COR-L47 (cell line): ENCODE results near the gene MOV10L1.
"Not testable (repeated sequence)": the region's sequence is repeated elsewhere in the genome, so short reads cannot be mapped to it uniquely, and the experiment has no call there.

Source experiments
- DNase-seq: peaks from one replicate; lab custom pipeline; 2025; lab: John Stamatoyannopoulos, UW

MOV10L1 gene

GRCh38 chr22:50138041-50138440 is 48.2 kb downstream of the MOV10L1 start:
- DNase-seq, result no peak

DNA sequence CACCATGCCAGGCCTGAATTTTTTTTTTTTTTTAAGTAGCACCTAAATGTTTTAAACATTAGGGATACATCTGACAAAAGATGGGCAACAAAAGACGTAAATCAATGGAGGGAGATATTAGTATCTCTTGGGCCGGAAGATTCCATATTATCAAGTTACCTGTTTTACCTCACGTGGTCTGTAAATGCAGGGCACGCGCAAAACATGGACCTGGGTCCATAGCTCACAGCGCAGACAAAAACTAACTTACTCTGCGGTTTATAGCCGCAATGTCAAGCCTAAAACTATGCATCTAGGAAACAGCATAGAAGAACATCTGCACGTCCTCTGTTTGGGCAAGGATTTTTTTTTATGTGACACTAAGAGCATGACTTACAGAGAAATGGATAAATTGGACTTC is 49.2 kb downstream of the MOV10L1 start:
- DNase-seq, result no peak

DNA sequence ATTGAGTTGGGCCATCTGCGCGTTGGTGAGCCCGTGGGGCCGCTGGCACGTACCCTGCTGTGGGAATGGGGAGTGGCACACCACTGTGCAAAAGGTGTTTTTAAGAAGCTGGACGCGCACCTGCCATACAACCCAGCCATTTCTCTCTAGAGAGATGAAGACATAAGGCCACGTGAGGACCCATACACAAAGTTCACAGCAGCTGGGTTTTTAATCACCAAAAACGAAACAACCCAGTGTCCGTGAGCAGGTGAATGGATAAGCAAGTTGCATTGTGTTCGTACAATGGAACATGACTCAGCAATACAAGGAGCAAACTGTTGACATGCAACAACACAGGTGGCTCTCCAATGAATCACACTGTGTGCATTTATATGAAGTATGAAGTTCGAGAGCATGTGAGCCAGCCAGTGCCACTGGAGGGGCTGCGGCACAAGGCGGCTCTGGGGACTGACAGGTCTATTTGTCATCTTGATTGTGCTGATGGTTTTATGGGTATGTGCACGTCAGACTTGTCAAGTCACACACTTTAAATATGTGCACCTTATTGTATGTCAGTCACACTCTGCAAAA is 50.1 kb downstream of the MOV10L1 start:
- peak; percentile 92 for DNase-seq

DNA sequence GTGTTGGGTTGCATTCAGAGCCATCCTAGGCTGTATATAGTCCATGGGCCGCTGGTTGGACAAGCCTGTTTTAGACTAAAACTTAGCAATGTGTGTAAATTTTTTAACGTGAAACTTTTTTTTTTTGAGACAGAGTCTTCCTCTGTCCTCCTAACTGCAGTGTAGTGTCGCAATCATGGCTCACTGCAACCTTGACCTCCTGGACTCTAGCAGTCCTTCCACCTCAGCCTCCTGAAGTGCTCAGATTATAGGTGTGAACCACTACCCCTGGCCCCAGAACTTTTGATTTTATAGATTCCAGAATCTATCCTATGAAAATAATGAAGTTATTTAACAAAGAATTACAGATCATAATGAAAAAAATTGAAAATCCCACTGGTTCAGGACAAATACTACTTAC is 50.8 kb downstream of the MOV10L1 start:
- DNase-seq, result no peak

DNA sequence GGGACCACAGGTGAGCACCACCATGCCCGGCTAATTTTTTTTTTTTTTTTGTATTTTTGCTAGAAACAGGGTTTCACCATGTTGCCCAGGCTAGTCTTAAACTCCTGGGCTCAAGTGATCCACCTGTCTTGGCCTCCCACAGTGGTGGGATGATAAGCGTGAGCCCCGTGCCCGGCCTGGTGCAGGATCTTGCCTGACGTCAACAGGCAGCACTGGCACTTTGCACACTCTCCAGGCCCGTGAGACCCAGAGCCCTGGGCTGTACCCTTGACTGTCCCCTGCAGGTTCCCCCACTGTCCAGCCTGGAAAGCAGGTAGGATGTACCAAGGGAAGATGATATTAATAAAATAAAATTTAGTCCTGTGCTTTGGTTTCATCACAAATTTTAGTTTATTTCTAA is 51.7 kb downstream of the MOV10L1 start:
- no peak for DNase-seq

GRCh38 chr22:50141891-50142363 is 52.1 kb downstream of the MOV10L1 start:
- peak; percentile 67 for DNase-seq

GRCh38 chr22:50143096-50143495 is 53.3 kb downstream of the MOV10L1 start:
- DNase-seq, result no peak

DNA sequence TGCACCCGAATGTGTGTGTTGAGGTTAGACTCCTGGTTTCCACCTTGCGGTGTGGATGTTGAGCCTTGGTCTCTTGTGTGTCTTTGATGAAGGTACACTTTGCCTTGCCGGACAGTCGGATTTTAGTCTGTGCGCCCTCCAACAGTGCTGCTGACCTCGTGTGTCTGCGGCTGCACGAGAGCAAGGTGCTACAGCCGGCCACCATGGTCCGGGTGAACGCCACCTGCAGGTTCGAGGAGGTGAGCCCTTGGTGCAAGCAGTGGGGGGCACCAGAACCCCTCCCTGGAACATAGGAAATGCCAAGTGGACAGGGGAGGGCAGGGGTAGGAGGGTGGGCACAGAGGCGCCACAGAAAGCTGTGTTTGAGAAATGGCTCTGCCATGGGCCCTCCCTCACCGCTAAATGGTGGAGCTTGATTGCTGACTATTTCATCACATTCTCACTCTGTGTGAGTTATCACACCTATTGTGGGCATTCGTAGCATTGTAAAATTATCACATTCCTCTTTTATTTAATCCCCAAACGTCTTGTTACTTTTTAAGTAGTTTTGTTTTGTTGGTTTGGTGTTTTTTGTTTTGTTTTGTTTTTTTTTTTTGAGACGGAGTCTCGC is 54.3 kb downstream of the MOV10L1 start:
- DNase-seq, result no peak

- no peak for DNase-seq
These were observed 56.1 kb downstream of the MOV10L1 start for GRCh38 chr22:50145721-50146438.

- DNase-seq, result no peak
These were observed 56.8 kb downstream of the MOV10L1 start for GRCh38 chr22:50146439-50147238.

DNA sequence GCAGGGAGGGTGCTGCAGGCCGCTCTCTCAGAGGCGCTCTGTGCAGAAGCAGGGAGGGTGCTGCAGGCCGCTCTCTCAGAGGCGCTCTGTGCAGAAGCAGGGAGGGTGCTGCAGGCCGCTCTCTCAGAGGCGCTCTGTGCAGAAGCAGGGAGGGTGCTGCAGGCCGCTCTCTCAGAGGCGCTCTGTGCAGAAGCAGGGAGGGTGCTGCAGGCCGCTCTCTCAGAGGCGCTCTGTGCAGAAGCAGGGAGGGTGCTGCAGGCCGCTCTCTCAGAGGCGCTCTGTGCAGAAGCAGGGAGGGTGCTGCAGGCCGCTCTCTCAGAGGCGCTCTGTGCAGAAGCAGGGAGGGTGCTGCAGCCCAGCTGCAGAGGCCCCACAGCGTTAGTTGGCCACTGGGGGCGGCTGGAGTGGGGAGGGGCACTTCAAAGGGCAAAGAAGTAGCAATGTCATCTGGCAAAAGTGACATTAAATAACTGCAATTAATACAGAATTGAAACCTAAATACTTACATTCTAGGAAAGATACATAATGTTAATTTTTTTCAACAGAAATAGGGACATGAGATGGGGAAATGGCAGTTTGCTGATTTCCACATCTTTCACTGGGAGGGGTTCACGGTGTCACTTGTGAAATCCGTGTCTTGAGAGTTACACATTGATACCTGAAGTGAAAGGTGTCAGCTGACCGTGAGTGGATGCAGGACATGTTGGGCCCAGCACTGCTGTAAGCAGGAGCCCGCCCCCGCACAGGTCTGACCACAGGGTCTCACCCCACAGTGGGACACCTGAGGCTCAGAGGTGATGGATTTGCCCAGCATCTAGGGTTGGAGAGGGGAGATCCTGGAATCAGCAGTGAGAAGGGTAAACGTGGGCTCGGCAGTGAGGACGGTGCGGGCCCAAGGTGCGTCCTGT is 57.7 kb downstream of the MOV10L1 start:
- DNase-seq, result not testable (repeated sequence)

GRCh38 chr22:50148166-50148500 is 58.3 kb downstream of the MOV10L1 start:
- DNase-seq, result no peak

GRCh38 chr22:50148991-50149721 is 59.4 kb downstream of the MOV10L1 start:
- DNase-seq, result no peak

DNA sequence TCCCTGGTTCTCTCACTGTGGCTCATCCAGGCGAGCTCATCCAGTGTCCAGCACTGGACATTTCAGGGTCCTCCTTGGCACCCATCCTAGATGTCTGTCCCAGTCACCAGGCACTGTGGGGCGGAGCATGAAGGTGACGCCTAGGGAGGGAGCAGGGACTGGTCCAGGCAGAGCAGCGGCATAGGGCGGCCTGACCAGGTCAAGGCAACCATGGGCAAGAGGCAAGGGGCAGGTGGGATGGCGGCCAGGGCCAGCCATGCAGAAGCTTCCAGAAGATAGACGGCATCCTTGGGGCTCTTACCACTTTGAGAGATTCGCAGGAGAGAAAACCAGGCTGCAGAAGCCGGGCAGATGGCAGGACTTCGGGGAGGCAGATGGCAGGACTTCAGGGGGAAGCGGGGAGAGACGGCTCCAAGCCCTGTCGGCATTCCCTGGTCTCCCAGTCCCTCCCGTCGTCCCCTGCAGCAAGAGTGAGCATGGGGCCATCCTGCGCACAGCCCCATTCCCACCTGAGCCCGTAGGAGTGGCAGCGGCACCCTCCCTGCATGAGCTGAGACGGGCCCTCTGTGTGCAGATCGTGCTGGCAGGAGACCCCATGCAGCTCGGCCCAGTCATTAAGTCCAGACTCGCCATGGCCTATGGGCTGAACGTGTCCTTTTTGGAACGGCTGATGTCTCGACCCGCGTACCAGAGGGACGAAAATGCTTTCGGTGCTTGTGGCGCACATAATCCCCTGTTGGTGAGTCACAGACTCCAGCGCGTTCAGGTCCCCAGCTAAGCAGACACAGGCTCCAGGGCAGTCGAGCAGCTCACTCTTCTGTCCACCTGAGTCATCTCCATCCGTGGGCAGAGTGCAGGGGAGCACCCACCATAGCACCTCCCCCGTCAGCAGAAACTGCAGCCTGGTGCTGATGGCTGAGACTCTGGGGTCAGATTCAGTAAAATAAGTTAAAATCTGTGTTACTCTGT is 60.6 kb downstream of the MOV10L1 start:
- no peak for DNase-seq

GRCh38 chr22:50151571-50152537 is 62.0 kb downstream of the MOV10L1 start:
- DNase-seq, result no peak

- no peak for DNase-seq
These were observed 63.4 kb downstream of the MOV10L1 start for GRCh38 chr22:50153056-50153755.

GRCh38 chr22:50153756-50154140 is 63.9 kb downstream of the MOV10L1 start:
- no peak for DNase-seq
